Eye (tissue), 1 donor: ENCODE measurements around the gene PCSK1N.
A peak's percentile ranks its signal among the peaks of the same experiment; 100 is the strongest.
"Not testable (repeated sequence)": the region's sequence is repeated elsewhere in the genome, so short reads cannot be mapped to it uniquely, and the experiment has no call there.

Source experiments
- DNase-seq: peaks from one replicate; pipeline ENCODE4 v3.0.0-alpha.2; 2015

Gene PCSK1N

DNA sequence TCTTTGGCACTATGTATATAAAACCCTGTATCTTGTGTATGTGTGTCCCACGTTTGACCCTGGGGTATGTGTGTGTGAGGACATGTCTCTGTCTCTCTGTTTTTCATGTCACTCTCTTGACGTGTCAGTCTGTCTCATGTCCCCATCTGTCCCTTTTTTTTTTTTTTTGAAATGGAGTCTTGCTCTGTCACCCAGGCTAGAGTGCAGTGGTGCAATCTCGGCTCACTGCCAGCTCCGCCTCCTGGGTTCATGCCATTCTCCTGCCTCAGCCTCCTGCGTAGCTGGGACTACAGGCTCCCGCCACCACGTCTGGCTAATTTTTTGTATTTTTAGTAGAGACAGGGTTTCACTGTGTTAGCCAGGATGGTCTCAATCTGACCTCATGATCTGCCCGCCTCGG, 16.0 kb downstream of the PCSK1N start:
- DNase-seq = not testable (repeated sequence)

DNA sequence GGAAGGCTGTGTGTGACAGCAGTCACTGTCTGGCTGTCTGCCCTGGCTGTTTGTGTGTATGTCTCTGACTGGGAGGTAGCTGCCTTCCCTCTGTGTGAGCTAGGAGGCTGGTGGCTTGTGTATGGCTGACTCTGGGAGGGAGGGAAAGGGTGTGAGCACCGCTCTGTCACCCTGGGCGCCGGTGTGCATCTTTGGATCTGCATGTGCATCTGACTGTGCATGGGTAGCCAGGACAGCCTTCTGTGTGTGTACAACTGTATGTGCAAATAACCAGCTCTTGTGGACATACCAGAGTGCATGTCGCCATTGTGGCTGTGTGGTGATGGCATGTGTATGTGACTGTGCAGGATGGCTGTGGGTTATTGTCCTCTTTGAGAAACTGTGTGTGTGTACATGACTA, 16.5 kb downstream of the PCSK1N start:
- DNase-seq = no peak

DNA sequence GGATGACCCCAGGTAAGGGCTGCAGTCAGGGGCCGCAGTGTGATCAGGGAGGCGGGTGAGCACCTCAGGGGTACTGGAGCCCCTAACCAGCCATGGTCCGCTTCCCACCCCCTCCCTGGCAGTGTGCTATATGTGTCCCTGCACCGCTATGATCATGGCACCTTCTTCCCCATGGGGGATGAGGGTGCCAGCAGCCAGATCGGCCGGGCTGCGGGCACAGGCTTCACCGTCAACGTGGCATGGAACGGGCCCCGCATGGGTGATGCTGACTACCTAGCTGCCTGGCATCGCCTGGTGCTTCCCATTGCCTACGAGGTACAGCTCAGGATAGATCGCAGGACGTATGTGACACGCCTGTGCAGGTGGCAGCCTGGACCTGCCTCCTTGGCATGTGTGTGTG, 17.3 kb downstream of the PCSK1N start:
- DNase-seq = no peak

DNA sequence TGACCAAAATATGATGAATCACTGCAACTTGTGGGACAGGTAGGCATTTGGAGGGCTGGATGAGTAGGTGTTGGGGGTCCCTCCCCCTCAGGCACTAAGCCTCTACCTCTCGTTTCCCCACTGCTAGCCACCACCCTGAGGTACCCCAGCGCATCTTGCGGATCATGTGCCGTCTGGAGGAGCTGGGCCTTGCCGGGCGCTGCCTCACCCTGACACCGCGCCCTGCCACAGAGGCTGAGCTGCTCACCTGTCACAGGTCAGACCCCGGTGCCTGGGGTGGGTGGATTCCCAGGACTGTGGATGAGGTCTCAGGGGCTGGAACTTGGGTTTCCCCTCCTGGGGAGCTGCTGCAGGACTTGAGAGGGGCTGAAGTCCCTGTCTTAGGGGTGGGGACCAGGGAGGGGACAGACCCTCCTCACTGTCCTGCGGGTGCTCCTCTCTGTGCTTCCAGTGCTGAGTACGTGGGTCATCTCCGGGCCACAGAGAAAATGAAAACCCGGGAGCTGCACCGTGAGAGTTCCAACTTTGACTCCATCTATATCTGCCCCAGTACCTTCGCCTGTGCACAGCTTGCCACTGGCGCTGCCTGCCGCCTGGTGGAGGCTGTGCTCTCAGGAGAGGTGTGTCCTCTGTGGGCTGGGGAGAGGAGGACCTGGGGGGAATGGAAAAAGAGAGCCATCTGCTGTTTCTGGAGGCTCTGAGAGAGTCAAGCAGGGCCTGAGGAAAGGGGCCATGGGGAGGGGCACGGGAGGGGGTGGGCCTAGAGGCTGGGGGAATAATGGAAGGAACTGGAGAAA, 19.2 kb downstream of the PCSK1N start:
- no peak for DNase-seq

DNA sequence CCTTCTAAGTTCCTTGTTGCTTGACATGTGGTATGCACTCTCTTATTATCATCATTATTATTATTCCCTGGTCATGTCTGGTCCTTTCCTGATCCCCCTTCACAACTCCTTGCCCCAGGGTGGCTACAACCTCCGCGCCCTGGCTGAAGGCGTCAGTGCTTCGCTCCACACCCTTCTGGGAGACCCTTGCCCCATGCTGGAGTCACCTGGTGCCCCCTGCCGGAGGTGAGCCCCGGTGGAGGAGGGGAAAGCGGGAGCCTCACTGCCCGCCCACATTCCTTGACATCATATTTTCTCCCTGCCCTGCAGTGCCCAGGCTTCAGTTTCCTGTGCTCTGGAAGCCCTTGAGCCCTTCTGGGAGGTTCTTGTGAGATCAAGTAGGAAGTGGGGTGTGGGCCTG, 20.1 kb downstream of the PCSK1N start:
- no peak for DNase-seq

DNA sequence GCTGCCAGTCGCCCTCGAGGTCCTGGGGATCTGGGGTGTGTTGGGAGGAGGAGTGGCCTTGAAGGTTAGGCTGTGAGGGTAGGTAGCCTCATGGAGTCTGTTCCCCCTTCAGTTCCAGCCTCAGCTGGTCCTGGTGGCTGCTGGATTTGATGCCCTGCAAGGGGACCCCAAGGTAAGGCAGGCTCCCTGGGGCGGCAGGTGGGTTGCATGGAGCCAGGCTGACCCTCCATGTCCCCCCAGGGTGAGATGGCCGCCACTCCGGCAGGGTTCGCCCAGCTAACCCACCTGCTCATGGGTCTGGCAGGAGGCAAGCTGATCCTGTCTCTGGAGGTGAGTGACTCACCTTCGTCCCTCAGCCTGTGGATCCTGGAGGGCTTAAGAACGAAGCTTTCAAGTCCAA, 20.7 kb downstream of the PCSK1N start:
- DNase-seq = no peak

DNA sequence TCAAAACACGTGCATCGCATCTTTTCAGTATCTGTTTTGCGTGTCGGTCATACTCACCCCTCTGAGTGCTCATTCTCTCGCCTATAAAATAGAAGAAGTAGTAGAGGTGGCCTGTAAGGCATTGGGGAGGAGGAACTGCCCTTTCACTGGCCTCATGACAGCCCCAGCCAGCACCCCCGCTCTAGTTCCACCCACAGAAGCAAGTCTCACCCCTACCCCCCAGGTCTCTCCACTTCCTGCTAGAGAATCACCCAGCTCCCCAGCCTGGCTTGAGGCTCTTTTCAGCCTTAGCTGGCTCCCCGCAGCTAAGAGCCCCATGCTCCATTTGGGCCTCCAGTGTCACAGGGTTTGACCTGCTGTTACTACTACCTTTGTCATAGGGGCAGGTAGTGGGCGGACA, 21.8 kb downstream of the PCSK1N start:
- no peak for DNase-seq

DNA sequence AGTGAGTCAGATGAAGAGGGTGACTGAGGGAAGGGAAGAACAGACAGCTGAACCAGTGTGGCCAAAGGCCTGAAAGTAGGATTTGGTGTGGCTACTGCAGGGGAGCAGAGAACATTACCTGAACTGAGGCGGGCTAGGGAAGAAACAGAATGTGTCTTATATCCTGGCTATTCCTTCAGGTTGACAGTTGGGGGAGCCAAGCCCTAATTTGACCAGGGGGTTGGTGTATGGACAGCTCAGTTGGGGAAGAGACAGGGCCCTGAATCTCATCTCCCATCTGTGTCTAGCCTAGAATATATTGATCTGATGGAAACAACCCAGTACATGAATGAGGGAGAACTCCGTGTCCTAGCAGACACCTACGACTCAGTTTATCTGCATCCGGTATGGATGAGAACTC, 29.3 kb downstream of the PCSK1N start:
- DNase-seq = no peak

DNA sequence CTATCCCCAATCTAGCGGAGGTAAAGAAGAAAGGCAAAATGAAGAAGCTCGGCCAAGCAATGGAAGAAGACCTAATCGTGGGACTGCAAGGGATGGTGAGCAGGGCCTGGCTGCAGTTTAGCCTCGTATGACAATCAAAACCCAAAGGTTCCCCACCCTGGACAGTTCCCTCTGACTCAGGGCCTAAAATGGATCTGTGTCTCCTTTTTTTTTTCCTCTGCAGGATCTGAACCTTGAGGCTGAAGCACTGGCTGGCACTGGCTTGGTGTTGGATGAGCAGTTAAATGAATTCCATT, 32.6 kb downstream of the PCSK1N start:
- no peak for DNase-seq

DNA sequence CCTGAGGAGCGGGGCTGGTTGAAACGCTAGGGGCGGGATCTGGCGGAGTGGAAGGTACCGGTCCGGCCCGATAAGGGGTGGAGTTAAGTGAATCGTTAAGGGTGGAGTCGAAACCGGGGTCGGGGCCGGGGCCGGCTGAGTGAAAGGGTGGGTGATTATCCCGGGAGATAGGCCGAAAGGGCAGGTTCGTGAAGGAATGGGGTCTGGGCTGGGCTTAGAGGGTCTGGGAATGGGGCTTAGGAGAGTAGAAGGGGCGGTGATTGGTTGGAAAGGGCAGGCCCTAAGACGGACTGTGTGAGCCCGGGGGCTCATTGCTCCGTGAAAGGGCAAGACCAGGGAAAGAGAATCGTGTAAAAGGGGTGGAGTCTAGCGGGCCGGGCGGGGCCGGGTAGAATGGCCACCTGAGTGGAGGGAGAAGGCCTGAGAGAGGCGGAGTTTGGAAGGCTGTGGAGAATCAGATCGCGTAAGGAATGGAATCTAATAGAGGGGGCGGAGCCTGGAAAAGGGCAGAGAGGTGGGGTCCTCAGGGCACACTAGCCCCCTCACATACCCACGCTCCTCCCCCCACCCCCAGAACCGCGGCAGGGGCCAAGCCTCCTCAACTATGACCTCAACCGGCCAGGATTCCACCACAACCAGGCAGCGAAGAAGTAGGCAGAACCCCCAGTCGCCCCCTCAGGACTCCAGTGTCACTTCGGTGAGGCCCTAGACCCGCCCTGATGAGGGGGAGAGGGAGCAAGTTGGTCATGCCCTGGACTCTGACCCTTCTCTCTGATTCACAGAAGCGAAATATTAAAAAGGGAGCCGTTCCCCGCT, 33.1 kb downstream of the PCSK1N start:
- peak; percentile 88 for DNase-seq

DNA sequence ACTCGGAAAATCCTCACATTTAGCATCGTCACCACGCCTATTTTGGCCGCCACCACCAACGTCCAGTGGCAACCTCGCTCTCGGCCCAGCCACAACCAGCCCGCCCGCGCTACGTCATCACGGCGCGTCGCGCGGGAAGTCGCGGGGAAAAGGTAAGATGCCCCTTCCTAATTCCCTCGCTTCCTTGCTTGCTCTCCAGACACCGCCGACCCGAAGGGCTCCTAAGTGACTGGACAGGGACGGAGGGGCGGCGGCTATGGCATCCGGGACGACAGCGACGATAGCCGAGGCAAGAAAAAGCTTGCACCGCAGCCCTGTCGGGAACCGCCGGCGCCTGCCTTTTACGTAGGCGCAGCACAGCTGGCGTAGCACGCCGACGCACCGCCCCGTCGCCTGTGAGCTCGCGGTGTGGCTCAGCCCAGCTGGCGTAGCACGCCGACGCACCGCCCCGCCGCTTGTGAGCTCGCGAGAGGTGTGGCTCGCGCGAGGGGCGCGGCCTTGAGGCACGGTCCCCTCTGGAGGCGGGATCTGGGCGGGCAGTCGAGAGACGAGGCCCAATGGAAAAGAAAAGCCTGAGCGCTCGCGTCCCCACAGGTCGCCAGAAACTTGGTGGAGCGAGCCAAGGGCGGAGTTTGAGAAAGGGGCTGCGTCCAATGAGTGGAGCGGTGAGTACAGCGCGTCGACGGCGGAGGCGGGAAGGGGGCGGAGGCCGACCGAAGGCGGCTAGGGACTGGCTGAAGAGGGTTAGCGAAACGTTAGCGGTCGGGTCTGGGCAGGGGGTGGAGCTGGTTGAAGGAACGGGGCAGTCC, 33.9 kb downstream of the PCSK1N start, which contains the start of gene HDAC6:
HDAC6 (plus strand) TSS at position 788 of the 809 bp plus-strand sequence. CDS start 626 bp downstream, outside the sequence.
- DNase-seq = peak; percentile 98

DNA sequence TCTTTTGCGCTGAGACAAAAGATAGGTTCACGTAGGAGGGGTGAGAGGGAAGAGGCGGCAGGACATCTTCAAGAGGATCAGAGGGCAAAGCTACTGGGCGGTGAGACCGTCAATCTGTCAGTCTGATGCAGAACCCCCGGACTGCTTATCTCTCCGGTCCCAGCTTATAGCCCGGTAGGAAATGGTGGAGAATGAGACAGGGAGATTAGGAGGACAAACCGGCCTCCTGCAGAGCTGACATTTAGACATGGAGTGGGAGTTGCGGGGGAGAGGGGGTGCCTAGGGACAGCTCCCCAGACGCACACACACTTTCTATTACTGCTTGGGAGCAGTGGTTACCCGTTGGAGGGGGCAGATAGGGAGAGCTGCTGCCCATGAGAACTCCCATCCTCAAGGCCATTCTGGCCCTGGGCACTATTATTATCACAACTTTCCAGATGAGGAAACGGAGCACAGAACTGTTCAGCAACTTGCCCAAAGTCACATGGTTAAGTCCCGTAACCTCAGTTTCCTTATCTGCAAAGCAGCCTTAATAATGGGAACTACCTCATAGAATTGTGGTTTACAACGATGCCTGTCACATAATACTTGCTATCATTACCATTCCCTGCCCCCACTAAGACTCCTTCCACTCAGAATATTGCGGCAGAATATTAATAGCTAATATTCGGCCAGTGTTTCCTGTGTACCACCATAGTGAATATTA, 34.7 kb downstream of the PCSK1N start:
- no peak for DNase-seq

DNA sequence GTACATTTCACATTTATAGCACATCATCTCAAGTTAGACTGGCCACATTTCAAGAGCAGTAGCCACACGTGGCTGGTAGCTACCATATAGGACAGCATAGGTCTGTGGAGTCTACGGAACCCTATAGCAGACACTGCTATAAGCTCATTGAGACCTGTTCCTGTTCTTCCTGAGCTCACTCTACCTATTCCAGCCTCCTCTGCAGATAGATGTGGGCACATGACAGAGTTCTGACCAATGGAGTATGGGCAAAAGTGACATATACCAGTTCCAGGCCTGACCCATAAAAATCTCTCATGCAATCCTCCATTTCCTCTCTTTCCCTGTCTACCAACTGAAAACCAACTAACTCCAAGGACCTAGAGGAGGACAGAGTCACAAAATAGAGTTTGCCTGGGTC, 37.1 kb downstream of the PCSK1N start:
- no peak for DNase-seq

DNA sequence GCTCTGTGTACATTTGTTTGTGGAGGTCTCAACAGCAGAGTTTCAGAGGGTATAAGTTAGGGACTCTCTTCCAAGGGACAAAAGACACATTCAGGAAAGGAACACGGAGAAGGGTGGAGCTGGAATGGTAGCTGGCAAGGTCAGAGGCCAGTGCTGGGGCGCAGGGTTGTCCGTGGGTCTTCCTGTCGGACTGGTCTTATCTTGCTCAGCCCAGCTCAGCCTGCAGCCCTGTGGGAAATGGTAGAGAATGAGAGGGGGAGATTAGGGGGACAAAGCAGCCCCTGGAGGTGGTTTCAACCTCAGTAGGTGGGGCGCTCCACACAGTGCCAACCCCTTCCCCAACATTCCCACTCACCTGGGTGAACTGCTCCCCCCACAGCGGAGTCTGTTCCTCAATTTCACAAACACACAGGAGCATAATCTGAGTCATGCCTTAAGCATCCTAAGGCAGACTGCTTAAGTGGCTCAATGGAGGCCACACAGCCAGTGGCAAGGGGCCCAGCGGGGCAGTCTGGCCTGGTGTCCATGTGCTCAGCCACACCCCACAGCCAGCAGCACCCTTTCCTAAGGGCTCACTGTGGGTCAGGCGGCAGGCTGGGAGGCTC, 40.4 kb downstream of the PCSK1N start:
- DNase-seq = no peak

DNA sequence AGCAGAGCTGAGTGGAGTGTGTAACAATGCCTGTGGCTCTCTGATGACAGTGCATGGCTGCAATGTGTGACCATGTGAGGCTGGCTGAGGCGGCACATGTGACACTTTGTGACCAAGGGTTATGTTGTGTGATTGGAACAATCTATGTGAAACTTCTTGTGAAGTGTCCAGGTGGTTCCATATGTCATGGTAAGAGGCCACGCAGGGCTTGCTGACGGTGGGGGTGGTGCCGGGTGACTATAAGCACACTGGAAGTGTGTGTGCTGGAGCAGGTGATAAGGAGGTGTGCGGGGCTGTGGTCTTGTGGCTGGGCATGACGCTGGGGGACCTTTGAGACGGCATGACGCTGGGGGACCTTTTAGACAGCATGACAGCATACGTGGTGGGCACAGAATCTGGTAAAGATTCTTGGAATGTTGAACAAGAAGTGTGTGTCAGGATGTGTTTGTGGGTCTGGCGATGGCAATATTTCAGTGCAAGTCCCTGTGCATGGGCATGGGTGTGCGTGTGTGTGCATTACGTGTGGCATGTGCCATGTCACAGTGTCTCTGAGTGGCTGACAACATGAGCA, 41.0 kb downstream of the PCSK1N start:
- no peak for DNase-seq

DNA sequence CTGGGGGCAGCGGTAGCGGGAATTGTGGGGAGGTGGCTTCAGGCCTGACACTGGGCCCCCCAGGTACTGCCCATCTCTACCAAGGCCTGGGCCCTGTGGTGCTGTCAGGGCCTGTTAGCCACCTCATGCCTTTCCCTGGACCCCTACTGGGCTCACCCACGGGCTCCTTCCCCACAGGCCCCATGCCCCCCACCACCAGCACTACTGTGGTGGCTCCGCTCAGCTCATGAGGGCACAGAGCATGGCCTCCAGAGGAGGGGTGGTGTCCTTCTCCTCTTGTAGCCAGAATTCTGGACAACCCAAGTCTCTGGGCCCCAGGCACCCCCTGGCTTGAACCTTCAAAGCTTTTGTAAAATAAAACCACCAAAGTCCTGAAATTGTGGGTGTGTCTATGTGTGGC, 41.5 kb downstream of the PCSK1N start:
- DNase-seq = no peak

DNA sequence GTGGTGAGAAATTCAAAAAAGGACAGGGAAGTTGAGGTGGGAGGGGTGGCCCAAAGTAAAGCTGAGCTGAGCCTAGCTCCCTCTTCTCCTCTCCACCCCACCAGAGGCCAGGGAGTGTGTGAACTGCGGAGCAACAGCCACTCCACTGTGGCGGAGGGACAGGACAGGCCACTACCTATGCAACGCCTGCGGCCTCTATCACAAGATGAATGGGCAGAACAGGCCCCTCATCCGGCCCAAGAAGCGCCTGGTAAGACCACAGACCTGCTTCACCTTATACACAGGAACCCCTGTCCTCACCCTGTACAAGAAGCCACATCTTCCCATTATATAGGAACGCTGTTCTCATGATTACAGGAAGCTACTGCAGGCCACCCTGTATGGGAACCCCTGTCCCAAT, 43.2 kb downstream of the PCSK1N start:
- DNase-seq = no peak

DNA sequence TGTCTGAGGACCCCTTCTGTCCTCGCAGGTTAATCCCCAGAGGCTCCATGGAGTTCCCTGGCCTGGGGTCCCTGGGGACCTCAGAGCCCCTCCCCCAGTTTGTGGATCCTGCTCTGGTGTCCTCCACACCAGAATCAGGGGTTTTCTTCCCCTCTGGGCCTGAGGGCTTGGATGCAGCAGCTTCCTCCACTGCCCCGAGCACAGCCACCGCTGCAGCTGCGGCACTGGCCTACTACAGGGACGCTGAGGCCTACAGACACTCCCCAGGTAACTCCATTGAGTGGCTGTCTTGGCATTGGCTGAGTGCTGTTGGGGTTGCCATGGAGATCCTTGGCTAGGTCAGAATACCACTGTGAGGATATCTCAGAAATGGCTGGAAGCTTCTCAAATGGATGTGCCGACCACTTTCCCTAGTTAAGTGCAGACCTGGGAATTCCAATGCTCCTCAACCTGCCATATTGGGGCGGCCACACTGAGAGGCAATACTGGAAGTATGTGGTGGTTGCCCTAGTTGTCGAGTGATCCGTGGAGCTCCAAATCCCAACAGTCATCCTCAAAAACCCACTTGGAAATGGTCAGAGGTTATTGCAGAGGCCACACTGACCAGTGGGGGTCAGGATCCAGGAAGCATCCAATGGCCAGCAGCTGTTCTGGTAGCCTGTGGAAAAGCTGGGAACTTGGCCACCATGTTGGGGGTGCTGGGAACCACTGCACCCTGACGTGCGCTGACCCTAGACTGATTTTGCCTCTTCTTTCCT, 44.2 kb downstream of the PCSK1N start:
- DNase-seq = no peak

DNA sequence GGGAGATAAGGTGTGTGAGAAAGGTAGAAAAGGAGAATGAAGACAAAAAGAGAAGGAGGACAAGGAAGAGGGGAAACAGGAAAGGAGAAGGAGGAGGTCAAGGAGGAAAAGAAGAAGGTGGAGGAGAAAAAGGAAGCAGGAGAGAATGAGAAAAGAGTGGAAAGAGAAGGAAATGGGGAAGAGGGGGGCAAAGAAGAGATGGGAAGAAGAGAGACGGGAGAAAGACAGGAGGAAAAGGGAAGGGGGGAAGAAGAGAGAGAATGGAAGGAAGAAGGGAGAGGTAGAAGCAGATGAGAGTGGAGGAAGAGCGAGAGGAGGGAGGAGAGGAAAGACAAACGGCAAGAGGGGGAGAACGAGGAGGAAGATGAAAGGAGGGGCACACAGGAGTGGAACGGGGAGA, 44.9 kb downstream of the PCSK1N start:
- DNase-seq = no peak

DNA sequence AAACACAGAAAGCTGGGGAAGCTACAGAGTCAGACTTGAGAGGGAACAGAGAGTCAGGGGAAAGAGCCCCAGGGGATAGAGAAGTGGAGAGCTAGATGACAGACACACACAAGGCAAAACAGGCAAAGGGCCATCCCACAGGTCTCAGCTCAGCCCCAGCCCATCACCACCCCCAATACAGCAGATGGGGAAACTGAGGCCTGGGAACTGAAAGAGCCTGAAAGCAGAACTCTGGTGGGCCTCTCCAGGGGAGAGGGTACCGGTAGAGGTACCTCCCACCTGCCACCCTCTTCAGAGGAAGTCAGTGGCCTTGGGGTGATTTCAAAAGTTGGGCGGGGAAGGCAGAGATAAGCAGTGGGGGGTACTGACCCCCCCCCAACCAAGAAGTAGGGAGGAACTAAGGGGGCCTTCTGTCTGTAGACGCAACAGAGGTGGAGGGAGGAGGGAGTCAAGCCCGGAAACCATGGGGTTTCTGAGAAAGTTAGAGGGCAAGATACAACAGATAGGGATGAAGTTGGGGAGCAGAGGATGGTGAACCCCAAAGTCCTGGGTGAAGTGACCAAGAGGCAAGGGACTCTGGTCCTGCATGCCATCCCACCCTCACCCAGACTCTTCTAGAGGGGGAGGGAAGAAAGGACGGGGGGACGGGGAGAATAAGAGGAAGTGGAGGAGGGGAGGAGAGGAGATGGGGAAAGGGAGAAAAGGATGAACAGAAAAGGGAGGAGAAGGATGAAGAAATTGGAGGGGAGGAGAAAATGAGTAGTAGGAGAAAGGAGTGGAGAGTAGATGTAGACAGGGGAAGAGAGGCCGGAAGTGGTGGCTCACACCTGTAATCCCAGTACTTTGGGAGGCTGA, 45.8 kb downstream of the PCSK1N start:
- DNase-seq = no peak
